Trophoblast cell (in vitro differentiated cells and primary cell): ENCODE measurements around the gene POLE4.
A peak's percentile ranks its signal among the peaks of the same experiment; 100 is the strongest.

ENCODE experiments used
- DNase-seq, 2 donors: peaks; one replicate each; pipeline ENCODE4 v3.0.0-alpha.2; 2016
- H2AFZ ChIP-seq: 2 replicates; pipeline ENCODE4 v1.6.1; 2013; ENCODE audit warnings: low read length, moderate library complexity, mild to moderate bottlenecking; ENCODE audit not compliant: insufficient read depth, poor library complexity
- H2AK5ac ChIP-seq: 2 replicates; pipeline ENCODE4 v1.6.1; 2013; ENCODE audit warnings: mild to moderate bottlenecking, low read length
- H2BK120ac ChIP-seq: 2 replicates; pipeline ENCODE4 v1.6.1; 2013; ENCODE audit warnings: low read length, mild to moderate bottlenecking, moderate library complexity; ENCODE audit not compliant: insufficient read depth, poor library complexity
- H2BK12ac ChIP-seq: 2 replicates; pipeline ENCODE4 v1.6.1; 2013; ENCODE audit warnings: mild to moderate bottlenecking, low read length, moderate library complexity
- H2BK5ac ChIP-seq: 2 replicates; pipeline ENCODE4 v1.6.1; 2013; ENCODE audit warnings: low read length, low read depth, moderate library complexity, mild to moderate bottlenecking; ENCODE audit not compliant: poor library complexity
- H3K14ac ChIP-seq: 2 replicates; pipeline ENCODE4 v1.6.1; 2013; ENCODE audit warnings: mild to moderate bottlenecking, low read length
- H3K18ac ChIP-seq: 2 replicates; pipeline ENCODE4 v1.6.1; 2013; ENCODE audit warnings: mild to moderate bottlenecking, low read length
- H3K23ac ChIP-seq: 2 replicates; pipeline ENCODE4 v1.6.1; 2013; ENCODE audit warnings: low read length
- H3K27ac ChIP-seq: 2 replicates; pipeline ENCODE4 v1.5.1; 2013; ENCODE audit warnings: low read depth, mild to moderate bottlenecking, inconsistent platforms, low read length, moderate library complexity
- H3K27me3 ChIP-seq: 2 replicates; pipeline ENCODE4 v1.6.1; 2013; ENCODE audit warnings: inconsistent platforms, mild to moderate bottlenecking, low read length, moderate library complexity; ENCODE audit not compliant: insufficient read depth
- H3K36me3 ChIP-seq, 2 experiments: 1 replicate in 1 of 2; 2 replicates in 1 of 2; pipeline ENCODE4 v1.6.1; 2013; ENCODE audit warnings: low read length in 2 of 2, mild to moderate bottlenecking in 2 of 2, moderate library complexity in 1 of 2; ENCODE audit not compliant: insufficient read depth in 2 of 2, control insufficient read depth in 1 of 2
- H3K4ac ChIP-seq: 2 replicates; pipeline ENCODE4 v1.6.1; 2013; ENCODE audit warnings: low read depth, mild to moderate bottlenecking, low read length, moderate library complexity
- H3K4me1 ChIP-seq, 2 experiments: 1 replicate in 1 of 2; 2 replicates in 1 of 2; pipeline ENCODE4 v1.6.1; 2013; ENCODE audit warnings: low read length in 2 of 2, mild to moderate bottlenecking in 2 of 2, moderate library complexity in 1 of 2; ENCODE audit not compliant: insufficient read depth in 2 of 2, control insufficient read depth in 1 of 2
- H3K4me2 ChIP-seq: 2 replicates; pipeline ENCODE4 v1.6.1; 2013; ENCODE audit warnings: inconsistent platforms, mild to moderate bottlenecking, low read length, moderate library complexity
- H3K4me3 ChIP-seq: 2 replicates; pipeline ENCODE4 v1.5.1; 2013; ENCODE audit warnings: mild to moderate bottlenecking, low read depth, low read length, inconsistent platforms
- H3K79me1 ChIP-seq: one replicate; pipeline ENCODE4 v1.6.1; 2013; ENCODE audit warnings: low read length
- H3K79me2 ChIP-seq: 2 replicates; pipeline ENCODE4 v1.6.1; 2013; ENCODE audit warnings: low read length, mild to moderate bottlenecking; ENCODE audit not compliant: control insufficient read depth, insufficient read depth, poor library complexity
- H3K9ac ChIP-seq: 2 replicates; pipeline ENCODE4 v1.6.1; 2013; ENCODE audit warnings: mild to moderate bottlenecking, low read length
- H3K9me3 ChIP-seq: 2 replicates; pipeline ENCODE4 v1.6.1; 2013; ENCODE audit warnings: low read depth, mild to moderate bottlenecking, control low read depth, inconsistent platforms, low read length; ENCODE audit not compliant: insufficient read depth
- H4K12ac ChIP-seq: 2 replicates; pipeline ENCODE4 v1.6.1; 2013; ENCODE audit warnings: low read depth, mild to moderate bottlenecking, low read length, moderate library complexity
- H4K8ac ChIP-seq: 2 replicates; pipeline ENCODE4 v1.6.1; 2013; ENCODE audit warnings: low read depth, mild to moderate bottlenecking, low read length, moderate library complexity
- H4K91ac ChIP-seq: one replicate; pipeline ENCODE4 v1.6.1; 2013; ENCODE audit warnings: low read depth, mild to moderate bottlenecking, low read length, moderate library complexity
- WGBS: extraction: QIAGEN DNeasy Blood & Tissue Kit; methylation state at CpG from one replicate; pipeline ENCODE4 v1.1.7; 2013; ENCODE audit warnings: missing lambda C conversion rate; ENCODE audit not compliant: insufficient read length, insufficient coverage; ENCODE audit errors: extremely low coverage; 5-methylcytosine and 5-hydroxymethylcytosine counted together

The POLE4 gene

DNA sequence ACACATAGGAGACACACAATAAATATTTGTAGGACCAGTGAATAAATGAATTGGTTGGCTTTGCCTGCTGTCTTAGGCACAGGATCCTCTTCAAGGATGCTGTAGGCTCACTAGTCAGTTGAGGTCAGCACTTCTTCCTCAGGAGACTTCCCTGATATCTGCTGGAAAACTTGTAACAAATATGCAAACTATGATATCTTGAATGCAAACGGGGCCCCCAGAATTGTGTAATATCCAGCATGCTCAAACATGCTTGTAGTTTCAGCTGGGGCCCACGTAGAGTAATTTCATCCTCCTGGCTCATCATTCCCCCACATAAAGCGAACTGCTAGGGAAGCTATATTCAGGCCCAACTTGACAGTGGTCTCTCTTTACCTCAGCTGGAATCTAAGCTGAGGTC, 43.6 kb downstream of the POLE4 start:
- H4K91ac ChIP-seq, result no peak overlapping the region

DNA sequence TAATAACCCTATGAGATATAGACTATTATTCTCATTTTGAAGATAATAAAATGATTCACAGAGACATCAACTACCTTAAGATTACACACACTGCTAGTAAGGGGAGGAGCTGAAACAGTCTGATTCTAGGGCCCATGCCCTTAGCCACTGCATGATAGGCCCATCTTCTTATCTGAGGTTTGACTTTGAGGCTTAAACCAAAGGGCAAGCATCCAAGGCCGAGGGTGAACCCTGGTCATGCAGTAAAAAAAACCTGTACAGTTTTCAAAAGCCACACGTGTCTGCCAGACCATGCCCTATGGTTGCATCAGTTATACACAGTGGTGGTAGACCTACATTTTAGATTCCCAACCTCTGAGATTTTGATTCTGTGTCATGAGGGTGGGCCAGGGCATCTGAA, 44.8 kb downstream of the POLE4 start:
- Histone ChIP-seq H2BK12ac (no peak overlapping the region), H3K79me1 (no peaks in the 10 kb centered on the region), H4K91ac (no peak overlapping the region), H3K4me1 (peaks cover 0 to 4% of the 10 kb centered on the region in 2 experiments), H2AFZ (no peak overlapping the region), H4K12ac (no peak overlapping the region), H3K4me2 (no peak overlapping the region), H2BK120ac (no peak overlapping the region), H2AK5ac (no peak overlapping the region), H3K4ac (no peak overlapping the region), H3K27me3 (no peaks in the 10 kb centered on the region), H3K9ac (no peak overlapping the region), H3K14ac (no peak overlapping the region), H4K8ac (no peak overlapping the region), H3K9me3 (peaks cover 3% of the 10 kb centered on the region), H3K23ac (no peak overlapping the region), H3K18ac (no peak overlapping the region), H3K27ac (no peak overlapping the region), H2BK5ac (no peak overlapping the region), H3K79me2 (no peaks in the 10 kb centered on the region), H3K36me3 (no peaks in the 10 kb centered on the region), H3K4me3 (no peak overlapping the region)
- DNase-seq, result no peak
- no CpG with 5 or more reads among the region's 2 CpGs for WGBS

More for the DNA sequence above, 43.6 kb downstream of the POLE4 start:
- Histone ChIP-seq H4K12ac (no peak overlapping the region), H3K79me1 (no peaks in the 10 kb centered on the region), H3K4me3 (no peak overlapping the region), H3K27ac (no peak overlapping the region), H2AFZ (no peak overlapping the region), H3K79me2 (no peaks in the 10 kb centered on the region), H2AK5ac (no peak overlapping the region), H3K4me2 (no peak overlapping the region), H2BK5ac (no peak overlapping the region), H3K36me3 (no peaks in the 10 kb centered on the region), H3K4me1 (peaks cover 0 to 4% of the 10 kb centered on the region in 2 experiments), H3K23ac (no peak overlapping the region), H3K9ac (no peak overlapping the region), H2BK12ac (no peak overlapping the region), H4K8ac (no peak overlapping the region), H3K9me3 (peaks cover 3% of the 10 kb centered on the region), H2BK120ac (no peak overlapping the region), H3K18ac (no peak overlapping the region), H3K27me3 (no peaks in the 10 kb centered on the region), H3K4ac (no peak overlapping the region), H3K14ac (no peak overlapping the region)
- peak in 1 of 2 donors; percentile 50 for DNase-seq
- no CpG with 5 or more reads among the region's 3 CpGs for WGBS

DNA sequence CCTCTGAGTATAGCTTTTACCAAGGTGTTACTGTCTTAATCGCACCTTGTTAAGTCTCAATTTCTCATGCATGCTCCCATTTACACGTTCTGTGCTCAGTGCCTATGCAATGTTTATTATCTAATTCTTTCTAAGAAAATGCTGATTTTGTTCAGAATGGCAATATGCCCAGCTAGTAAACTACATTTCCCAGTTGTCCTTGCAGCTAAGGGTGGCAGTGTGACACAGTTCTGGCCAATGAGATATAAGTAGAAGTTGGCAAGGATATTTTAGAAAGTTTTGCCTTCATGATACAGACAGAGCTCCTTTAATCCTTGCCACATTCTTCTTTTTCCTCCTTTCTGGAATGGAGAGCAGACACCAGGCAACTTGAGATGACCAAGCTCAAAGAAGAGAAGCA, 45.3 kb downstream of the POLE4 start:
- H2AFZ ChIP-seq, result no peak overlapping the region
- no peak overlapping the region for H2BK120ac ChIP-seq
- peaks cover 0 to 2% of the 10 kb centered on the region in 2 experiments for H3K4me1 ChIP-seq
- H4K8ac ChIP-seq, result no peak overlapping the region
- no peak overlapping the region for H2BK5ac ChIP-seq
- no peak overlapping the region for H2BK12ac ChIP-seq
- no peak overlapping the region for H3K4ac ChIP-seq
- DNase-seq, result no peak
- H3K79me1 ChIP-seq, result no peaks in the 10 kb centered on the region
- no peaks in the 10 kb centered on the region for H3K79me2 ChIP-seq
- no peak overlapping the region for H3K4me2 ChIP-seq
- H3K36me3 ChIP-seq, result no peaks in the 10 kb centered on the region
- peaks cover 1% of the 10 kb centered on the region for H3K9me3 ChIP-seq
- H3K18ac ChIP-seq, result no peak overlapping the region
- H3K23ac ChIP-seq, result no peak overlapping the region
- no peak overlapping the region for H3K9ac ChIP-seq
- no peaks in the 10 kb centered on the region for H3K27me3 ChIP-seq
- H4K12ac ChIP-seq, result no peak overlapping the region
- H3K4me3 ChIP-seq, result no peak overlapping the region
- no peak overlapping the region for H3K14ac ChIP-seq
- no peak overlapping the region for H2AK5ac ChIP-seq
- H3K27ac ChIP-seq, result no peak overlapping the region
- no peak overlapping the region for H4K91ac ChIP-seq
- no CpG with 5 or more reads among the region's 2 CpGs for WGBS

DNA sequence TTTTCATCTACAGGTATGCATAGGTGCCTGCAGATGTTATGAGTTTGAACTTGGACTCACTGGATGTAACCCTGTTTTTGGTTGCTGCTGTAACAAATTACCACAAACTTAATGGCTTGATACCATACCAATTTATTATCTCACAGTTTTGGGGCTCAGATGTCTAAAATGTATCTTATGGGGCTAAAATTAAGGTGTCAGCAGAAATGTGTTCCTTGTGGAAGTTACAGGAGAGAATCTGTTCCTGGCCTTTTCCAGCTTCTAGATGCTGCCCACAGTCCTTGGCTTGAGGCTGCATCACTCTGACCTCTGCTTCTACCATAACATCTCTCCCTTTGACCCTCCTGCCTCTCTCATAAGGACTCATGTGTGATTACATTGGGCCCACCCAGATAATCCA, 47.6 kb downstream of the POLE4 start:
- Histone ChIP-seq H4K91ac (no peak overlapping the region), H3K79me1 (no peaks in the 10 kb centered on the region), H2BK5ac (no peak overlapping the region), H3K4me3 (no peak overlapping the region), H3K9me3 (no peaks in the 10 kb centered on the region), H2AK5ac (no peak overlapping the region), H3K23ac (no peak overlapping the region), H2BK120ac (no peak overlapping the region), H3K9ac (no peak overlapping the region), H3K4me1 (peaks cover 2 to 5% of the 10 kb centered on the region in 2 experiments), H3K27me3 (no peaks in the 10 kb centered on the region), H3K4ac (no peak overlapping the region), H4K8ac (no peak overlapping the region), H2AFZ (no peak overlapping the region), H3K27ac (no peak overlapping the region), H3K14ac (no peak overlapping the region), H2BK12ac (no peak overlapping the region), H3K79me2 (no peaks in the 10 kb centered on the region), H4K12ac (no peak overlapping the region), H3K4me2 (no peak overlapping the region), H3K18ac (no peak overlapping the region), H3K36me3 (no peaks in the 10 kb centered on the region)
- no peak for DNase-seq
